K562 (cell line): ENCODE measurements around the gene MAGI1.

ENCODE experiments used
- ATF3 ChIP-seq, 2 experiments: fragments of 450-650 bp in 1 of 2; sonication (generic) in 1 of 2; formaldehyde crosslinking in 1 of 2; IDR thresholded peaks in 1 of 2; conservative IDR thresholded peaks in 1 of 2; 2 replicates each; pipeline versions ENCODE4 v1.6.1 to v1.8.1; 2016 to 2023; ENCODE audit warnings: mild to moderate bottlenecking in 2 of 2, moderate library complexity in 2 of 2, inconsistent platforms in 1 of 2, missing genetic modification reagents in 1 of 2
- HMG20A ChIP-seq: fragments of 450-650 bp; formaldehyde crosslinking; conservative IDR thresholded peaks from 2 replicates; pipeline ENCODE4 v1.4.0; 2020; ENCODE audit warnings: mild to moderate bottlenecking, mixed read lengths
- POLR2AphosphoS5 ChIP-seq: IDR thresholded peaks from 2 replicates; pipeline ENCODE4 v1.6.1; 2011; ENCODE audit warnings: mild to moderate bottlenecking, low read depth, low read length, moderate library complexity; ENCODE audit not compliant: control insufficient read depth, insufficient read depth
- SAFB ChIP-seq: fragments of 200-400 bp; formaldehyde crosslinking; IDR thresholded peaks from 2 replicates; pipeline ENCODE4 v1.6.1; 2017; ENCODE audit warnings: low read depth, low read length, borderline replicate concordance
- SETDB1 ChIP-seq: IDR thresholded peaks from one replicate; pipeline ENCODE4 v1.6.1; 2012; ENCODE audit warnings: low read length, control low read depth, inconsistent platforms
- TCF7L2 ChIP-seq: fragments of 150-350 bp; IDR thresholded peaks from 2 replicates; pipeline ENCODE4 v1.6.1; 2016; ENCODE audit warnings: low read depth, mild to moderate bottlenecking, low read length, moderate library complexity
- TOE1 ChIP-seq, 2 experiments: fragments of 450-650 bp in 1 of 2; sonication (generic) in 1 of 2; formaldehyde crosslinking in 1 of 2; IDR thresholded peaks; 2 replicates each; pipeline versions ENCODE4 v1.7.1 to v1.8.0; 2016 to 2022; ENCODE audit warnings: borderline replicate concordance in 2 of 2, mild to moderate bottlenecking in 2 of 2, antibody characterized with exemption in 1 of 2, inconsistent platforms in 1 of 2, low read depth in 1 of 2, missing genetic modification reagents in 1 of 2, moderate library complexity in 1 of 2
- ZNF239 ChIP-seq: fragments of 250-450 bp; sonication (Bioruptor Pico); IDR thresholded peaks from 2 replicates; pipeline ENCODE4 v1.4.0; 2020; ENCODE audit warnings: mild to moderate bottlenecking
- ZNF274 ChIP-seq: IDR thresholded peaks from 2 replicates; pipeline ENCODE4 v1.6.1; 2011; ENCODE audit warnings: low read depth, mild to moderate bottlenecking, low read length, moderate library complexity, borderline replicate concordance
- ZNF354B ChIP-seq: fragments of 250-450 bp; sonication (Bioruptor Pico); IDR thresholded peaks from 2 replicates; pipeline ENCODE4 v1.4.0; 2020
- TF ChIP-seq, protein P1 (sequence below): fragments of 250-450 bp; sonication (Bioruptor Pico); IDR thresholded peaks from 2 replicates; pipeline ENCODE4 v1.5.0; 2021; ENCODE audit warnings: mild to moderate bottlenecking, moderate library complexity

DNA sequence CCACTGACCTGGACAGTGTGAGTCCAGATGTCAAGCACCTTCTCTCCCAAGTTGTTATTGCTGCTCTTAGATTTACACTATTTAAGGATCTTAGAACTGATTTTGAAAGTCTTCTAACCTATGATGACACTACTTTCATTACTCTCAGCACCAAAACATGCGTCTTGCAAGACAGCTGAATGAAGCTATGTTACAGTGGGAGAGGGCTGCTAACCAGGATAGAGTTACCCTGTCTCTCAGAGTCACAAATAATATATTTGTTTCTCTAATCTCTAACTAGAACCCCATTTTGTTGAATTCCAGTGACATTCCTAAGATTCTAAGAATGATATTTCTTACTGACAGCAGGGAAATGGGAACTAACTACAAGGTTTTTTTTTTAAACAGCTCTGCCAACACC lies 455.5 kb downstream of the MAGI1 start:
- TF ChIP-seq TOE1 (IDR thresholded peaks at IDR 0.05; ENCODE audit: borderline replicate concordance) (no peak), TOE1 (CRISPR knock-in tag; IDR thresholded peaks at IDR 0.05; ENCODE audit: borderline replicate concordance, low read depth) (no peak), ZNF274 (no peak), POLR2AphosphoS5 (no peak), ZNF354B (CRISPR knock-in tag) (no peak), ATF3 (IDR thresholded peaks at IDR 0.05) (no peak), ATF3 (CRISPR knock-in tag; conservative IDR thresholded peaks at IDR 0.05) (no peak), ZNF239 (no peak), SETDB1 (no peak), SAFB (no peak), HMG20A (CRISPR knock-in tag) (no peak), TCF7L2 (no peak)
- TF ChIP-seq, protein P1, sequence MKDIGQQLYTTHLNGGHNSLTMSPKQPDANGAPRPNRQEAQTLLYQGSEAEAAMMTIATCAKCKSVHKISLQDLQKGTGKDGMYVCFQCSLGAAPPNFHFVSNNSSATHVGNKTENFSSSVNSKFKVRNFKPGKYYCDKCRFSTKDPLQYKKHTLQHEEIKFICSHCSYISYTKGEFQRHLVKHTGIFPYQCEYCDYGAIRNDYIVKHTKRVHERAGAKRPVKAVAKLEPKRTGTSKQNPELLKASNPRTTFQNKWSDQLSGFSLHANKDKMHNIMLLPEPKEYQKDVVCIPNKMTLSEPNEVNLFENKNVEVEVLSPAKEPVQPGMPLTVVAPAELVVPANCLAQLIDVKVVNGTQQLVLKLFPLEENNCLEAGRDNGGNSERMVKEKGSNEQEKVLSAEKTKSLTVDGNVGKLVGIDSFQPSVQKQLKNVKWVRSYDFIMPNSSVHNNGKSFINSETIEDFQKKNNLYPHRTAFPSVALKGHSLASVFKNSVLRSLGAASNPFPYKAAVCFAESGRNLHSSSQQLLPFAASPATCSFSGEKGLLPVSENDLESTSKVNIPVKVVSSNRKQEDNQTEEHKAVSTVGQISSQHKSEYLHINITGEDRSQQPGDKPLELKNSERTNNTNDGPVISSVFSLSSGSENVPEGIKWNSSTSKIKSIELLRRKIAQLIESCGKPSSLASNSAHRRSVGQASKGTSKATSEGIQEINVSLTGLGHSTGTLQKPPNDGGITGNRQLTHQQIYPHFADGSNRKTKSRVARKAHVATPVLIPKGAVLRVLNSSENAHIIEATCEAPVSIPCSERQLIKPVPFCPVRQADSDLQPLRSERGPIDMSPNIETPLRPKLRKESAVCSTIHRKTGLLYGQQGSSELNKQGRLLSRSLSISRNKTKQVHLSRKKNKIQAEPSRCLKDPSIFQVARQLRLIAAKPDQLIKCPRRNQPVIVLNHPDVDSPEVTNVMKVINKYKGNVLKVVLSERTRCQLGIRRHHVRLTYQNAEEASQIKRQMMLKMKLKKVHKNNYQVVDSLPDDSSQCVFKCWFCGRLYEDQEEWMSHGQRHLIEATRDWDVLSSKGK (CRISPR knock-in tag), result no peak
